Urothelium cell line (cell line): ENCODE data around the gene IMPA2.

Experiments
- DNase-seq: peaks from one replicate; pipeline ENCODE4 v3.0.0; 2011; ENCODE audit warnings: low spot score, mixed read lengths
- FAIRE-seq: peaks from 2 replicates; lab custom pipeline; 2011; peaks lifted over from hg19 to GRCh38; lab: Jason Lieb, UNC

IMPA2 gene

DNA sequence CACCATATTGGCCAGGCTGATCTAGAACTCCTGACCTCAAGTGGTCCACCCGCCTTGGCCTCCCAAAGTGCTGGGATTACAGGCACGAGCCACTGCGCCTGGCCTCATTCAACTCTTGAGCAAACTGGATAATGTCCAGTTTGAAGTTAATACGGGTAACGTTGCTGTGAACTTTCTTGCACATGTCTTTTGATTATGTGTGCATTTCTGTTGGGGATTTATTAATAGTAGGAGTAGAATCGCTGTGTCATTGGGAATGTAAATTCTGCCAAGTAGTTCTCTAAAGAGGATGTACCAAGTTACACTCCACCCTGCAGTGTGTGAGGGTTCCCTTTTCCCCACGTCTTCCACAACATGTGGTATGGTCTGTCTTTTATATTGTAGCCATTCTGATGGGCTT lies 6.2 kb downstream of the IMPA2 start:
- DNase-seq (no peak), FAIRE-seq (no peak)

- no peak for DNase-seq
- FAIRE-seq = no peak
These were observed 7.9 kb downstream of the IMPA2 start for GRCh38 chr18:11989174-11989573.

DNA sequence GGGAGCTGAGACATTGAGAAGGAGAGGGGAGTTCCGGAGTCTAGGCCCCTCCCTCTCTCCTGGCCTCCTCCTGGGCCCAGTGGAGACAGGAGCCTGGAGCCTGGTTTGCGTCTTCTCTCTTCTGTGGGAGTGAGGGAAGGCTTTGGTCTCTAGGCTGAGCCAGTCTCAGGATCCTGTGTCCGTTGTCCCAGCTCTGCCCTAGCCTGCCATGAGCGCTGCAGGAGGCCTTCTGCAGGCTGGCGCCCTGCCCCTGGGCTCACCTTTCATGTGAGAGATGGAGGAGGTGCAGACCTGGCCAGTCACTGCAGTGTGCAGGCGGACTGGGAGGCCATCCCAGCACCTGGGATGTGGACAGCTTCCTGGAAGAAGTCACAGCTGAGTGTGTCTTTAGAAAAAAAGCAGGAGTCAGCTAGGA lies 8.7 kb downstream of the IMPA2 start:
- DNase-seq (no peak), FAIRE-seq (no peak)

- FAIRE-seq = no peak
- no peak for DNase-seq
These were observed 9.2 kb downstream of the IMPA2 start for GRCh38 chr18:11990539-11990938.

DNA sequence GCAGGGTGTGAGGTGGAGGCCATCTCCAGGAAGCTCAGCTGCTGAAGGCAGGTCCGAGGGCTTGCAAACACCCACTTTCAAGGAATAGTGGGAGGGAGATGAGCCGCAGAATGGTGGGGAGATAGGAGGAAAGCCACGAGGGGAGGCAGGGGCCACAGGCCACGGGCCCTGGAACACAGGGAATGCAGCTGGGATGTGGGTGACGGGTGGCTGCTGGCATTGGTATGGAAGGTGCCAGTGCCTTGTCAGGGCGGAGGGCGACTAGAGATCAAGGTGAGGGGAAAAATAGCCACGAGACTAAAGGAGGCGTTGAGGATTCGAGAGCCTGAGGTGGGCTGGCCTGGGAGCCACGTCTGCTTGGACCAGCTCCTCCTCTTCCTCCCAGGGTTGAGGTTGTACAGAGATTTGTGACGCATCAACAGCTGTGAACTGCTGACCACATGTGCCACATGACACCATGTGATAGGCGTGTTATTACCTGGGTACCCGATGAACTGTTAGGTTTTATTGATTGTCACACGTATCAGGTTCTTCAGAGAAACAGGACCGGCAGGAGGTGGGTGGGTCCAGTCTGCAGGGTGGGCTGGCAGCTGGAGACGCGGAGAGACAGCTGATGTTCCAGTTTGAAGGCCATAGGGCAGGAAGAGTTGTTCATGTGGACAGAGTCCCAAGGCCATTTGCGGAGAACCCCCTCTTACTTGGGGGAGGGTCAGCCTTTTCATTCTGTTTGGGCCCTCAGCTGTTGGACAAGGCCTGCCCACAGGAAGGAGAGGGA lies 9.9 kb downstream of the IMPA2 start:
- no peak for DNase-seq
- FAIRE-seq = no peak

DNA sequence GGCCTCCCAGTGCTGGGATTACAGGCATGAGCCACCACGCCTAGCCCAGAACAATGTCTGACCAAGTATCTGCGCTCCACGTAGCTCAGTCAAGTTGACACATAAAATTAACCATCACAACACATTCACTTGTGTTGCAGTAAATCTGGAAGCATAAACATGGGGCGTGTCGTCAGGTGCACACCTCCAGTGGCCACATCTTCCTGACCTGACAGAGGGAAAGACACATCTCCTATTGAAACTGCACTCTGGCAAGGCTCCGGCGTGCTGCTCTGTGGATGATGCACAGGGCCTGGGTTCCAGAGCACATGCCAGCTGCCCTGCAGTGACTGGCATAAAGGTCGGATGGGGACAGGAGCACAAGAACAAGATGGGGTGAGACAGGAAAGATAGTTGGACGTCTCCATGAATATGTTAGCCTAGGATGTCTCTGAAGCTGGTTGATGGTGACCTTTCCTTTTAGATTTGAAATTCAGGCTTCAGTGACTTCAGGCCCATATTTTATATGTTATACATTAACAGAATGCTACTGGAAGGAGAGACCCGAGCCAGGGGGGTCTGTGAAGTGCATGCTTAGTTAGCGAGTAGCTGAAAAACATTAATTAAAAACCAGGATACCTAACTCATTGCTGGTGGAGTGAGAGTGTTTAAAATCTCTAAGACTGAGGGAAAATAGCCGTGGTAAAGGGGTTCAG lies 10.9 kb downstream of the IMPA2 start:
- peak; percentile 35 for FAIRE-seq

GRCh38 chr18:11993264-11993916 lies 12.1 kb downstream of the IMPA2 start:
- DNase-seq = no peak
- peak; percentile 23 for FAIRE-seq

More for the DNA sequence above, 10.9 kb downstream of the IMPA2 start:
- DNase-seq = no peak

DNA sequence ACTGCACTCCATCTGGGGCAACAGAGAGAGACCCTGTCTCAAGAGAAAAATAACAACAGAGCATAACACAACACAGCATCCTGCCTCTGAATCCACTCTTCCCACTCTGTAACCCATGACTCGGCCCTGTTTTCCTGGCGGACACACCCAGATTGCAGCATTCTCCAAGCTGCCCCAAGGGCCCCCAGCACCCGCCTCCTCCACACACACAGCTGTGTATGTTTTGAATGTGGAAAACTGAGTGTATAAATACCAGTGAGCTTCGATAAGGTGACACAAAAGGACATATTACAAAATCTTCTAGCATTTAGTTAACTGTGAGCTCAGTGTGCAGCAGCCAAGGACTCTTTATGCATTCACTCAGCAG lies 13.0 kb downstream of the IMPA2 start:
- peak; percentile 70 for FAIRE-seq
- peak; percentile 43 for DNase-seq

GRCh38 chr18:11994703-11995444 lies 13.6 kb downstream of the IMPA2 start:
- DNase-seq = peak; percentile 44
- FAIRE-seq = peak; percentile 71

DNA sequence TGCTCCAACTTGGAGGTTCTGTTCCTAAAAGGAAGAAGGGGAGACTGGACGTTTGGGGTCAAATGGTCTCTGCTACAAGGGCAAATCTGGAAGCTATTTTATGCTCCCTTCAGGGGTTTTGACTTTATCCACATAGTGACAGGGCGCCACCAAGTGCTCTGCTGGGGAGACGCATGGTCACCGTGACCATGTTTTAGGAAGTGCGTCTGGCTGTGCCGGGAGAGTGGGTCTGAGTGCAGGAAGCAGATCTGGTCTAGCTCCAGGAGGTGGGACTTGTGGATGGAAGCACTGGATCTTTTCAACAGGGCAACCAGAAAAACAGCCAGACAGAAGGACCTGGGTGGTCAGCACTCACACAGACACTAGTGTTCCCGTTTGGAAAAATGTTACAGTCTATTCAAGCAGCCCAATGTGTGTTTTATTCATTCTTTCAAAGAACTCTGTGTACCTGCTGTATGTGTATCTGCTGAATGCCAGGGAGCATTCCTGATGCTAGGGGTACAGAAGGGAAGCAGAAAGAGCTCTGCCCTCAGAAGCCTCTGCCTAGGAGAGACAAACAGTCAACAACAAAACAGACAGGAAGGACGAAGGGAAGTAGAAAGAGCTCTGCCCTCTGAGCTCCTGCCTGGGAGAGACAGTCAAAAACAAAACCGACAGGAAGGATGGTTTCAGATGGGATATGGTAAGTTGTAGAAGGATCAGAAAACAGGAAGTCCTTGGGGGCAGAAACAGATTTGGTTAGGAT lies 14.3 kb downstream of the IMPA2 start:
- FAIRE-seq = peak; percentile 44
- peak; percentile 80 for DNase-seq

DNA sequence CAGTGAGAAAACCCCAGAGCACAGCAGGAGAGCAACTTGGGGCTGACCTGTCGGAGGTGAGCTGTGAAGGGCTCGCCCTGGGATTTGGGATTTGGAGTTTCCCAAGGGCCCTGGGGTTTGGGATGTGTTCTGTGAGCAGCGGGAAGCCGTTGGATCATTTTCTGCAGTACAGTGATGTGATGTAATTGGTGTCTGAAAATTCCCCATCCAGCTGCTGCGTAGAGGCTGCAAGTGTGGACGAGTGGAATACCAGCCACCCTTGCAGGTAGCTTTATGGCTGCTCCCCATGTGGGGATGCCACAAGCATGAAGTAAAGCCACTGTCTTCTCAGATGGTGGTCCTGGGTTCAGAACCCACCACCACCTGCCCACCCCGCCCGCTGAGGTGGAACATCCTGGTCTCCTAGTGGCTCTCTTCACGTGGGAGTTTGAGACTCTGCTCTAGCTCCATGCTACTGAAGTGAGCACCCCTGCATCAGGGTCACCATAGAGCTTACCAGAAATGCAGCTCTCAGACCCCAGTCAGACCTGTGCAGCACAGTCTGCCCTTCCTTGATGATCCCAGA lies 15.0 kb downstream of the IMPA2 start:
- FAIRE-seq = no peak
- DNase-seq = no peak

- peak; percentile 71 for FAIRE-seq
- no peak for DNase-seq
These were observed 15.6 kb downstream of the IMPA2 start for GRCh38 chr18:11996907-11997306.

- no peak for FAIRE-seq
- DNase-seq = no peak
These were observed 16.2 kb downstream of the IMPA2 start for GRCh38 chr18:11997466-11997865.

GRCh38 chr18:11998193-11998592 lies 16.9 kb downstream of the IMPA2 start:
- FAIRE-seq (no peak), DNase-seq (no peak)

DNA sequence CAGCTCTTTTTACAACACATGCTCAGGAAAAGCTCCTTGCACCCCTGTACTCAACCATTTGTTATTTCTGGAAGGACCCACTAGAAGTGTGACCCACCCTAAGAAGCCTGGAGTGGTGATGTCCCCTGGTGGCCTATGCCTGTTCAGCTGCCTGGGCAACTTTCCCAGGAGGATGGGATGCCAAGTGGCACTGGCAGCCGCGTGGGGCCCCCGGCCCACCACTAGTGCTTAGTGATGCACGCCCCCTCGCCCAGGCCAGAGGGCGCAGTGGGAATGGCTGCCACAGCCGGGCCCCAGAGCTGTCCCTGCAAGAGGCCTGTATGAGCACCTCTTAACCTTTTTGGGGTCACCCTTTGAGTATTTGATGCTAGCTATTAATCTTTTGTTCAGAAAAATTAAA lies 18.1 kb downstream of the IMPA2 start:
- DNase-seq (no peak), FAIRE-seq (no peak)

- no peak for DNase-seq
- no peak for FAIRE-seq
These were observed 18.9 kb downstream of the IMPA2 start for GRCh38 chr18:12000072-12000659.

GRCh38 chr18:12001421-12001820 lies 20.1 kb downstream of the IMPA2 start:
- FAIRE-seq (no peak), DNase-seq (no peak)

DNA sequence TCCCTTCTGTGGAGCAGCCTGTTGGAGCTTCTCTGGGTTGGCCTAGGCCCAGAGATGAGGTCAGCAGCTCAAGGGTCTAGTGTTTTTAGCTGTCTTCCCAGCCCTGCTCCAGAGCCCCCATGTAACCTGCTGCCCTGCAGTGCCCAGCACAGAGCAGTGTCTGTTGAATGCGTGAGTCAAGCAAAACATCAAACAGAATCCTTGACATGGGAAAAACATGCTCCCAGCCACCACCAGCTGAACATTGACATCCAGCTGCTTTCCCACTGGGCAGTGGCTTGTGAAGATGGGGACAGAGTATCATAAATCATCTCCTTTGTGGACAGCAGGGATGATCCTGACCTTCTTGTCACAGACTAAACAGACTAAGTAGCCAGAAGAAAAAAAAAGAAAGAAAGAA lies 22.6 kb downstream of the IMPA2 start:
- DNase-seq (no peak), FAIRE-seq (no peak)

DNA sequence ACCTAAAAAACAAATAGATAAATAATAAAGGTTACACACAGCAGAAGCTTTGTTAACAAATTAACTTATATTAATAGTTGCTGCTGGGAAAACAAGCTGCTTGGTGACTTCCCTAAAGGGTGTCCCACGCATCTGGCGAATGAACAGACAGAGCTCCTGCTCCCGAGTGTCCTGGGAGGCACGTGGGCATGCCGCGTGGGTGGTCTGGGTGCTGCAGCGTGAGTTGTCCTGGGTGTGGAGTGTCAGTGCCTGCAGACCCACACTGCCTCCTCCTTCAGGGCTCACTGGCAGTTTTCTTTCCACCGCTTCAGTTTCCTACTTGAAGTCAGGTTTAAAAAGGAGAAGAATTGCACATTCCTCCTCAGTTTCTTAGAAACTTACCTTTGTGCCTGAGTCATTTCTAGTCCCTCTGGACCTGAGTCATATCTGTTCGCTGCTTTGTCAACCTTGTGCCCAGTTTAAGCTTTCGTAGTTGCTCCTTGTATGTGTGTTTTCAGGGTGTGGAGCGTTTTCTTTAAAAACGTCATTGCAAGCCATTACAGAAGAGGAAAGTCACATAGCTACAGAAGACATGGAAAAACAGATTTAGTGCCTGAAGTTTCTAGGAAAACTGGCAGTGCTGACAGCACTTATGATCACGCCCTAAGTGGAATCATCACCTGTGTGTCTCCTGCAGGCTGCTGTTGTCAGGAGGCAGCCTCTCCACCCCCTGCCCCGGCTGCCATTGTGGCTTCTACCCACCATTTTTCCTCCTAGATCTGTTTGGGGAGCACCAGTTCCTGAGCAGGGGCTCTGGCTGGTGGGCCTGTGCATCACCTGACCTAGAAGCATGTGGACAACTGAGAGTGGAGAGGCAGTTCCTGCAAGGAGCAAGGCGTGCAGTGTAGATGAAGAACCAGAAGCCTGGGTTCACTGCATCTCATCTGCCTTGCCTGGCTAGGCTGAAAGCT lies 24.5 kb downstream of the IMPA2 start:
- DNase-seq (peak; percentile 61), FAIRE-seq (peak; percentile 70)
